ENCODE measurements around the gene GALNT13.

GALNT13 gene

GRCh38 chr2:153871231-153872221 is at the start of gene GALNT13:
GALNT13 (plus strand) TSS chr2:153871922.
- DNase-seq, result peak; percentile 97

DNA sequence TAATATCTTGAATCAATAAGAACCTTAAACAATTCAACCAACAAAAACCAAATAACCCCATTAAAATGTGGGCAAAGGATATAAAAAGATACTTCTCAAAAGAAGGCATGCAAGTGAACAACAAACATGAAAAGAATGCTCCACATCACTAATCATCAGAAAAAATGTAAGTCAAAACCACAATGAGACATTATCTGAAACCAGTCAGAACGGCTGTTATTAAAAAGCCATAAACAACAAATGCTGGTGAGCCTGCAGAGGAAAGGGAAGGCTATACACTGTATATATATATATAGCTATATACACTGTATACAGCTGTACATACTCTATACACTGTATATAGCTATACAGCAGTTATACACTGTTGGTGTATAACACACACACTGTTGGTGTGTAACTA is 47.8 kb upstream of the GALNT13 start:
- DNase-seq, result no peak

DNA sequence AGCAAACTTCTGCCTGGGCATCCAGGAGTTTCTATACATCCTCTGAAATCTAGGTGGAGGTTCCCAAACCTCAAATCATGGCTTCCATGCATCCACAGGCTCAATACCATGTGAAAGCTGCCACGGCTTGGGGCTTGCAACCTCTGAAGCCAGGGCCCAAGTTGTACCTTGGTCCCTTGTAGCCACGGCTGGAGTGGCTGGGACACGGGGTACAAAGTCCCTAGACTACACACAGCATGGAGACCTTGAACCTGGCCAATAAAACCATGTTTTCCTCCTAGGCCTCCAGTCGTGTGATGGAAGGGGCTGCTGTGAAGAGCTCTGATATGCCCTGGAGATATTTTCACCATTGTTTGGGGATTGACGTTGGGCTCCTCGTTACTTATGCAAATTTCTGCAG is 43.4 kb upstream of the GALNT13 start:
- no peak for DNase-seq

GRCh38 chr2:153834662-153835061 is 37.1 kb upstream of the GALNT13 start:
- DNase-seq, result no peak

- DNase-seq, result no peak
Observed at GRCh38 chr2:153858250-153858649, 13.5 kb upstream of the GALNT13 start.

- DNase-seq, result no peak
Observed at GRCh38 chr2:153864022-153864421, 7.7 kb upstream of the GALNT13 start.

DNA sequence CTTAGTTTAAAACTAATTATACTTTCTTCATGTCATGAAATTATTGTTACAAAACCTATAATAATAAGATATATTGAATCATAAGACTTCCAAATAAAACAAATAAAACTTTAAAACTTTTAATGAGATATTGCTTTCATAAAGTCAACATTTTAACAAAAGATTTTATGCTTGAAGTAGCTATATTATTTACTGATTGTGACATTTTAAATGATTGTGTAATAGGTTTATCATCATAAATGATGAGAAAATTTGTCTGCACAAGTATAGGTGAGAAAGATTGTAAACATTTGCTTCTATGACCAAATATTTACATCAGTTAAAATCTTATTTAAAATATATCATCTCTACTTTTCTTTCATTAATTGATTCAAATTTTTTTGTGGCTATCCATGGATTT is 5.1 kb upstream of the GALNT13 start:
- DNase-seq, result no peak

GRCh38 chr2:153870308-153870707 is 1.4 kb upstream of the GALNT13 start:
- no peak for DNase-seq

- peak; percentile 55 for DNase-seq
Observed at GRCh38 chr2:153872311-153873051, 759 bp downstream of the GALNT13 start.

- peak; percentile 65 for DNase-seq
Observed at GRCh38 chr2:153873052-153874048, 1.6 kb downstream of the GALNT13 start.

DNA sequence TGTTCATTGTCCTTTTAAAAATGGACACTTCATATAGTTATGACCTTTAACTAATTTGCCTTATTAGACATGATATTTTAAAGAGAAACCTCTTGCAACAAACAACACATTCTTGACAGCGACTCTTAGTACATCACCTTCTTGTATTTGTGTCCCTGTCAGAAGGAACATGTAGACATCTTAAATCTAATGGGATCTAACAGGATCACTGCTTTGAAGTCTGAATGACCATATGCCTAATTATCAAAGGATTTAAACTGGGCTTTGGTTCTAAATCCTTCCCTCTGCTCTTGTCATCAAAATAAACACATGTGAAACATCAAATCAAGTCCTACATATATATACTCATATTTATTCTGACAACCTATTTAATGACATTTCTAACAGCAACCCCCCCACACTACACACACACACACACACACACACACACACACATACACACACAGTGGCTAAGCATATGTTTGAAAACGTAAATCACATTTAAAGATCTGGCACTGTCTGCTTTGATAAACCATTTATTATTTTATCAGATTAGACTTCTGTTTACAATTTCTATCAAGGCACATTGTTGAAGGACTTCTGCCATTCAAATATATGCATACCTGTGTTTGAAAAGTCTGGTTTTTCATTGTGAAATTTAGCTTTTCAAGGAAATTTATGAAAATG is 4.2 kb downstream of the GALNT13 start:
- peak; percentile 53 for DNase-seq

- no peak for DNase-seq
Observed at GRCh38 chr2:153880926-153881325, 9.2 kb downstream of the GALNT13 start.

DNA sequence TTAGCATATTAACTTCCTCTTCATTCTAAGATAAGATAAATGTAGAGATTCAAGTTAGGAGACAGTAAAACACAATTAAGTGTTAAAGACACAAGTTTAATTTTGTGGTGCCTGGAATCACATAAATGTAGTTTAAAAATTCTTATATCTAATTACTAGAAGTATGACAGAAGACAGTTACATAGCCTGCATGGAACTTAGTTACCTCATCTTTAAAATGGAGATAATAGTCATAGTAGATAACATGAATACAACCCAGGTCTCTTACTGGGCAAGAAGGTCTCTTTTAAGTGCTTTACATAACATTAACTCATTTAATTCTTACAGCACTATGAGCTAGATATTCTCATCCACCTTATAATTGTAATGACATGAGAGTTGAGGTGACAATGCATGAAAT is 15.1 kb downstream of the GALNT13 start:
- DNase-seq, result no peak

DNA sequence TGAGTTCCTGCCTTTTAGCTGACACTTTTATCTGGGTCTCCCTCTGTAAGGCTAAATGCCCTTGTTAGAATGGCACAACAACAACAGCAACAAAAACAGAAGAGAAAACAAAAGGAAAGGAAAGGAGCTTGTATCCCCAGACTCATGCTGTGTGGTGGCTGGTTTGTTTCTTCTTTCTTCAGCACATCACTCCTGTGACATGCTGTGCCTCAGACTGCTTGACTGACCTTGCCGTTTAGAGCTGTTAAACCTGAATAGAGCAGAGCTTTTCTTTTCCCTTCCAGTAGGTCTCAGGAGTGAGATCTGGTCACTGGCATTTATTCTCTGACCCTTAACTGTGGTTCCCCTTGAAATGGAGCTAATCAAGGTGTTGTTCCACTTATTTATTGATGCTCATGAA is 18.9 kb downstream of the GALNT13 start:
- DNase-seq, result peak; percentile 61

DNA sequence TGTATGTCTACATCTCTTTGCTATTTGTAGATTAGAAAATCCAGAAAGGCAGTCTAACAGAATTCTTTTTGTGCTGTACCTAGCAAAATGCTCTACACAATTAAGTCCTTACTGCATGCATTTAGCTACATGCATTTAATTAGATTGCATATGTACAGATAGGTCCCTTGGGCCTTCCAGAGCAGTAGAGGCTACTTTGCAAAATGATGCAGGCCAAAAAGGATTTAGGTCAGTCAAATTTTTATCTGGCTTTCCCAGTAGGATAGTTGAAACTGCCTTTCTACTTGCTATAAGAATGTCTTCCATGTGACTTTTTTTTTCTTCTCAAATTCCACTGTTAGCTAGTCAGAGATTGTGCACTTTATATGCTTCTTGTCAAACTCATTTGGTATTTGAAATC is 19.3 kb downstream of the GALNT13 start:
- peak; percentile 56 for DNase-seq

GRCh38 chr2:153912798-153913396 is 41.2 kb downstream of the GALNT13 start:
- DNase-seq, result no peak

GRCh38 chr2:153917570-153917969 is 45.8 kb downstream of the GALNT13 start:
- peak; percentile 17 for DNase-seq

GRCh38 chr2:153935511-153935910 is 63.8 kb downstream of the GALNT13 start:
- peak; percentile 5 for DNase-seq

DNA sequence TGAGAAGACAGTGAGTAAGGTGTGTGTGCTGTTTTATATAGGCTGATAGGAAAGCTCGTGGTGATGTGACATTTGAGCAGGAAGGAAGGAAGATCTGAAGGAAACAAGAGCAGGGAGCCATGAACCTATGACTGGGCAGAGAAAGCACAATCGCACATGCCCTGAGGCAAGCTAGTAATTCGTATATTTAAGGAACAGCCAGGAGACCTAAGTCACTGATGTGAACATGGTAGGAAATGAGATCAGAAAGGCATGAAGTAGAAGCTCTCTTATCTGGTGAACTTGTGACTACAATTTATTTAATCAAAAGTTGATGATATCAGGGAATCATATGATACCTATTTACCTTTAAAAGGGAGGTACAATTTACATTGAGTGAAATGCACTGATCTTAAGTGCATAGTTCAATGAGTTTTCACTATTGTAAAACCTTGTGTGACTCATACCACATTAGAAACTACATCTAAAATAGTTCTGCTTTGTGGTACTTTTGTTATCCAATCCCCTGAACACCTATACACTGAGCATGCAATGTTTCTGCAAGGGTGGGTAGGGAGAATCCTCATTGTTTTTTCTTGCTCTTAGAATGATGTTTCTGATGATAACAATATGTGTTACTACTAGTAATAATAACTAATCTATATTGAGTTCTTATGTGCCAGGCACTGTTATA is 67.5 kb downstream of the GALNT13 start:
- peak; percentile 69 for DNase-seq

GRCh38 chr2:153940511-153940910 is 68.8 kb downstream of the GALNT13 start:
- DNase-seq, result no peak

DNA sequence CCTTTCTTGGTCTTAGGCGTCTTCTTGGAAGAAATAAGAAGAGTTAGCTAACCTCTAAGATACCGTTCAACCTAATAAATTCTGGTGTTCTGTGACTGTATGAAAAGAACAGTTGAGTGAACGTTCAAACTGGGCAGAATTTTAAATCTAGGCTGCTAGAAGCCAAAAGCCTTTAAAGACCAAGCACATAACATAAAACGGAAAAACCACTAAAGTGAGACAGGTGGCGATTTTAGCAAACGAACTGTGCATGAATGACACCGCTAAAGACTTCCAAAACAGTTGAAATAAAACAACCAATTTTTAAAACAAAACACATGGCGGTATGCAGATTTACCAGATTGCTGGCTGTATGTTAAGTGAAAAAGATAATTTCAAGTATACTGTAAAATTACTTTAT is 73.1 kb downstream of the GALNT13 start:
- no peak for DNase-seq

All from NCI-H69 (cell line).